ENCODE results near the gene SLC39A1. TPM values are rescaled to one million over a fixed set of nuclear protein-coding genes. Genes with fewer than 3 reads are reported as not detected.

SLC39A1 gene
- total RNA-seq, 1 experiment from 2014 or later: 97.3 TPM

GRCh38 chr1:153968972-153969371 lies 5.6 kb upstream of the SLC39A1 start:
- Histone ChIP-seq H3K27ac (ENCODE audit: low read depth, low read length, poor library complexity, severe bottlenecking) (peak overlapping the region; percentile 77), H3K27me3 (replicated peaks; ENCODE audit: insufficient read depth, low read depth, low read length, poor library complexity) (no peaks in the 10 kb centered on the region), H3K4me3 (ENCODE audit: low read depth, low read length, poor library complexity, severe bottlenecking) (peak overlapping the region; percentile 55), H3K4me1 (ENCODE audit: insufficient read depth, low read length, poor library complexity, severe bottlenecking) (peaks cover 11% of the 10 kb centered on the region), H3K9me3 (ENCODE audit: low read depth, low read length, poor library complexity, severe bottlenecking) (no peaks in the 10 kb centered on the region), H3K36me3 (ENCODE audit: insufficient read depth, low read length, poor library complexity, severe bottlenecking) (peaks cover 6% of the 10 kb centered on the region)
- intact Hi-C loops (cut with micrococcal nuclease; ENCODE audit: unreplicated experiment): no loop called here
- TF ChIP-seq, protein P1, sequence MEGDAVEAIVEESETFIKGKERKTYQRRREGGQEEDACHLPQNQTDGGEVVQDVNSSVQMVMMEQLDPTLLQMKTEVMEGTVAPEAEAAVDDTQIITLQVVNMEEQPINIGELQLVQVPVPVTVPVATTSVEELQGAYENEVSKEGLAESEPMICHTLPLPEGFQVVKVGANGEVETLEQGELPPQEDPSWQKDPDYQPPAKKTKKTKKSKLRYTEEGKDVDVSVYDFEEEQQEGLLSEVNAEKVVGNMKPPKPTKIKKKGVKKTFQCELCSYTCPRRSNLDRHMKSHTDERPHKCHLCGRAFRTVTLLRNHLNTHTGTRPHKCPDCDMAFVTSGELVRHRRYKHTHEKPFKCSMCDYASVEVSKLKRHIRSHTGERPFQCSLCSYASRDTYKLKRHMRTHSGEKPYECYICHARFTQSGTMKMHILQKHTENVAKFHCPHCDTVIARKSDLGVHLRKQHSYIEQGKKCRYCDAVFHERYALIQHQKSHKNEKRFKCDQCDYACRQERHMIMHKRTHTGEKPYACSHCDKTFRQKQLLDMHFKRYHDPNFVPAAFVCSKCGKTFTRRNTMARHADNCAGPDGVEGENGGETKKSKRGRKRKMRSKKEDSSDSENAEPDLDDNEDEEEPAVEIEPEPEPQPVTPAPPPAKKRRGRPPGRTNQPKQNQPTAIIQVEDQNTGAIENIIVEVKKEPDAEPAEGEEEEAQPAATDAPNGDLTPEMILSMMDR (conservative IDR thresholded peaks at IDR 0.05; ENCODE audit: low read depth, low read length): no peak
- no peak for TF ChIP-seq EZH2 (IDR thresholded peaks at IDR 0.05; ENCODE audit: borderline replicate concordance, low read depth, low read length, poor library complexity, severe bottlenecking)
- ChIA-PET CTCF (no interaction called here), POLR2A (ENCODE audit: low non-redundant PET) (no interaction called here)
- BruUV-seq (replicated peaks): no TSS peak
- no peak for DNase-seq (ENCODE audit: low spot score)

DNA sequence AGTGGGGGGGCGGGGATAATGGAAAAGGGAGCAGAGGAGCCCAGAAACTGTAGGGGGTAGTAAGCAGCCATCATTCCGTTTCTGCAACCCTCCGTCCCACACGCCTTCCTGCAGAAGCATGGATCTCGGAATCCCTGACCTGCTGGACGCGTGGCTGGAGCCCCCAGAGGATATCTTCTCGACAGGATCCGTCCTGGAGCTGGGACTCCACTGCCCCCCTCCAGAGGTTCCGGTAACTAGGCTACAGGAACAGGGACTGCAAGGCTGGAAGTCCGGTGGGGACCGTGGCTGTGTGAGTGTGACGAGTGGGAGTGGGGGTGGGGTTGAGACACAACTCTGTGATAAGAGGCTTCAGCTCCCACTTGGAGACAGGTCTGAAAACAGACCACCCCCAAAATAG lies 5.1 kb upstream of the SLC39A1 start:
- no peaks in the 10 kb centered on the region for H3K9me3 ChIP-seq (ENCODE audit: low read depth, low read length, poor library complexity, severe bottlenecking)
- no peaks in the 10 kb centered on the region for H3K27me3 ChIP-seq (replicated peaks; ENCODE audit: insufficient read depth, low read depth, low read length, poor library complexity)
- intact Hi-C loops (cut with micrococcal nuclease; ENCODE audit: unreplicated experiment): no loop called here
- ChIA-PET CTCF (no interaction called here), POLR2A (ENCODE audit: low non-redundant PET) (no interaction called here)
- DNase-seq (ENCODE audit: low spot score): no peak
- BruUV-seq (replicated peaks): no TSS peak
- H3K4me1 ChIP-seq (ENCODE audit: insufficient read depth, low read length, poor library complexity, severe bottlenecking): peaks cover 11% of the 10 kb centered on the region
- peak overlapping the region; percentile 77 for H3K27ac ChIP-seq (ENCODE audit: low read depth, low read length, poor library complexity, severe bottlenecking)
- TF ChIP-seq, protein P1 (conservative IDR thresholded peaks at IDR 0.05; ENCODE audit: low read depth, low read length): no peak
- no peak for TF ChIP-seq EZH2 (IDR thresholded peaks at IDR 0.05; ENCODE audit: borderline replicate concordance, low read depth, low read length, poor library complexity, severe bottlenecking)
- H3K4me3 ChIP-seq (ENCODE audit: low read depth, low read length, poor library complexity, severe bottlenecking): peak overlapping the region; percentile 55
- H3K36me3 ChIP-seq (ENCODE audit: insufficient read depth, low read length, poor library complexity, severe bottlenecking): peaks cover under 1% of the 10 kb centered on the region

DNA sequence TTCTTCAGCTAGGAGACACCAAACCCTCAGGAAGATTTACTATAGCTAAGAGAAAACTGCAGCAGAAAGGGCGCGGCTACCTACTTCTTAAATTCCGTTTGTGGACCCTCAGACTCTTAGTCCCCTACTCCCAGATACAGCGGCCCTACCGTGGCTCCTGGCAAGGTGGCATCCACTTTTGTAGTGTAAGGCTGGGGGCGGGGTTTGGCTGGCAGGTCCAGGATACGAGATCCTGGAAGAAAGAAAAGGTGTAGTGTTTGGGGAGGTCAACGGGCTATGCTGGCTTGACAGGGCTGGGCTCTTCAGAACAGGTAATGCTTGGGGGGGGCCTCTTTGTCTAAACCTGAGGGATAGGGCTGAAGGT lies 4.6 kb upstream of the SLC39A1 start:
- Histone ChIP-seq H3K9me3 (ENCODE audit: low read depth, low read length, poor library complexity, severe bottlenecking) (no peaks in the 10 kb centered on the region), H3K4me3 (ENCODE audit: low read depth, low read length, poor library complexity, severe bottlenecking) (peak overlapping the region; percentile 55), H3K27ac (ENCODE audit: low read depth, low read length, poor library complexity, severe bottlenecking) (peak overlapping the region; percentile 77), H3K4me1 (ENCODE audit: insufficient read depth, low read length, poor library complexity, severe bottlenecking) (peaks cover 11% of the 10 kb centered on the region), H3K36me3 (ENCODE audit: insufficient read depth, low read length, poor library complexity, severe bottlenecking) (no peaks in the 10 kb centered on the region), H3K27me3 (replicated peaks; ENCODE audit: insufficient read depth, low read depth, low read length, poor library complexity) (no peaks in the 10 kb centered on the region)
- ChIA-PET CTCF (interaction anchor here (0.5 to 1.0 kb wide), 3 partner anchors 10 to 147 kb away, joined by 3 read pairs; partner anchors contain the start of gene JTB), POLR2A (ENCODE audit: low non-redundant PET) (interaction anchor here (0.7 kb wide), 1 partner anchor 17 kb away, joined by 3 read pairs; no protein-coding TSS in a partner anchor)
- no peak for DNase-seq (ENCODE audit: low spot score)
- TF ChIP-seq, protein P1 (conservative IDR thresholded peaks at IDR 0.05; ENCODE audit: low read depth, low read length): no peak
- no peak for TF ChIP-seq EZH2 (IDR thresholded peaks at IDR 0.05; ENCODE audit: borderline replicate concordance, low read depth, low read length, poor library complexity, severe bottlenecking)
- BruUV-seq (replicated peaks): no TSS peak
- intact Hi-C loops (cut with micrococcal nuclease; ENCODE audit: unreplicated experiment): no loop called here

All from A673 (cell line).